Keratinocyte (primary cell): ENCODE results near the gene SKAP1.

Experiments used
- EZH2 ChIP-seq: IDR thresholded peaks from one replicate; pipeline ENCODE4 v1.6.1; 2012; ENCODE audit warnings: inconsistent platforms, mild to moderate bottlenecking, low read length, moderate library complexity
- TF ChIP-seq, protein P1 (sequence below), 3 experiments: IDR thresholded peaks in 1 of 3; conservative IDR thresholded peaks in 1 of 3; optimal IDR thresholded peaks in 1 of 3; 2 replicates in 2 of 3; 3 replicates in 1 of 3; pipeline versions ENCODE3 to v1.5.1; 2011; ENCODE audit warnings: low read length in 3 of 3, mild to moderate bottlenecking in 3 of 3, moderate library complexity in 2 of 3, control low read depth in 1 of 3, inconsistent platforms in 1 of 3; ENCODE audit not compliant: insufficient read depth in 2 of 3; ENCODE audit errors: extremely low read depth in 1 of 3

DNA sequence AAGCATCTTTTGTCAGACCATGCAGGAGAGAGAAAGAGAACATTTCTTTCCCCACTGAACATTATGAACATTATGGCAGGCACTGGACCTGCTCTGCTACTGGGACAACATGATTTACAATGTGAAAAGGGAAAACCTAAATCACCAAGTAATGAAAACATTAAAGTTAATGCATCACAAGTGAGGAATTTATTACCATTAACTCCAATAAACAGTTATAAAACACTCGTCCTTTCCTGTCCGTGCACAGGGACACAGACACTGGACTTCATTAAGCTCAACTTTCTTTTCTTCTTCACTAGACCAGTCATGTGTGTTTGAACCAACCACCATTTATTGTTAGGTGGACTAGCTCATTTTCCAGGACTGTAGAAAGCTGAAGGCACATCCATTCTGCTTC is 227.1 kb downstream of the SKAP1 start:
- TF ChIP-seq, protein P1, sequence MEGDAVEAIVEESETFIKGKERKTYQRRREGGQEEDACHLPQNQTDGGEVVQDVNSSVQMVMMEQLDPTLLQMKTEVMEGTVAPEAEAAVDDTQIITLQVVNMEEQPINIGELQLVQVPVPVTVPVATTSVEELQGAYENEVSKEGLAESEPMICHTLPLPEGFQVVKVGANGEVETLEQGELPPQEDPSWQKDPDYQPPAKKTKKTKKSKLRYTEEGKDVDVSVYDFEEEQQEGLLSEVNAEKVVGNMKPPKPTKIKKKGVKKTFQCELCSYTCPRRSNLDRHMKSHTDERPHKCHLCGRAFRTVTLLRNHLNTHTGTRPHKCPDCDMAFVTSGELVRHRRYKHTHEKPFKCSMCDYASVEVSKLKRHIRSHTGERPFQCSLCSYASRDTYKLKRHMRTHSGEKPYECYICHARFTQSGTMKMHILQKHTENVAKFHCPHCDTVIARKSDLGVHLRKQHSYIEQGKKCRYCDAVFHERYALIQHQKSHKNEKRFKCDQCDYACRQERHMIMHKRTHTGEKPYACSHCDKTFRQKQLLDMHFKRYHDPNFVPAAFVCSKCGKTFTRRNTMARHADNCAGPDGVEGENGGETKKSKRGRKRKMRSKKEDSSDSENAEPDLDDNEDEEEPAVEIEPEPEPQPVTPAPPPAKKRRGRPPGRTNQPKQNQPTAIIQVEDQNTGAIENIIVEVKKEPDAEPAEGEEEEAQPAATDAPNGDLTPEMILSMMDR (optimal IDR thresholded peaks at IDR 0.05 in 1 of 3, IDR thresholded peaks at IDR 0.05 in 1 of 3, conservative IDR thresholded peaks at IDR 0.05 in 1 of 3; ENCODE audit: extremely low read depth in 1 of 3, insufficient read depth in 2 of 3, low read length in 3 of 3): no peak
- TF ChIP-seq EZH2: no peak
